Activated CD8-positive, alpha-beta memory T cell treated with anti-CD3 and anti-CD28 coated beads, Interleukin-2, amount 50 U/mL, for 24 hours (primary cell): Measurements from ENCODE around the gene ZNF511.

Experiments used
- DNase-seq: peaks from one replicate; pipeline ENCODE4 v3.0.0-alpha.2; 2020; ENCODE audit errors: extremely low read depth

ZNF511 gene

GRCh38 chr10:133292919-133293809 is 15.6 kb upstream of the ZNF511 start:
- no peak for DNase-seq

DNA sequence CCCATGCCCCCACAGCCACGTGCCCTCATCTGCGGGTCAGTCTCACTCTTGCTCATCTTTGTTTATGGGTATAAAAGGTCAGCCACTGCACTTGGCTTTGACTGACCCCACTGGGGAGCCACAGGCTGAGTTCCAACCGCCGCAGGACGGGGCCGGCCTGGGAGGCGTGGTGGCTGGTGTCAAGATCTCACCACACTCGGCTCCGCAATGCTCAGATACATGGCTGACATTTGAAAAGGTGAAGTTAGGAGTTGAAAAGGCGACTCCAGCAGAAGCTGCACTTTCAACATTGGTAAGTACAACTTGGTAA is 14.9 kb upstream of the ZNF511 start:
- no peak for DNase-seq

- DNase-seq = no peak
Measured at GRCh38 chr10:133294189-133294588, 14.5 kb upstream of the ZNF511 start.

DNA sequence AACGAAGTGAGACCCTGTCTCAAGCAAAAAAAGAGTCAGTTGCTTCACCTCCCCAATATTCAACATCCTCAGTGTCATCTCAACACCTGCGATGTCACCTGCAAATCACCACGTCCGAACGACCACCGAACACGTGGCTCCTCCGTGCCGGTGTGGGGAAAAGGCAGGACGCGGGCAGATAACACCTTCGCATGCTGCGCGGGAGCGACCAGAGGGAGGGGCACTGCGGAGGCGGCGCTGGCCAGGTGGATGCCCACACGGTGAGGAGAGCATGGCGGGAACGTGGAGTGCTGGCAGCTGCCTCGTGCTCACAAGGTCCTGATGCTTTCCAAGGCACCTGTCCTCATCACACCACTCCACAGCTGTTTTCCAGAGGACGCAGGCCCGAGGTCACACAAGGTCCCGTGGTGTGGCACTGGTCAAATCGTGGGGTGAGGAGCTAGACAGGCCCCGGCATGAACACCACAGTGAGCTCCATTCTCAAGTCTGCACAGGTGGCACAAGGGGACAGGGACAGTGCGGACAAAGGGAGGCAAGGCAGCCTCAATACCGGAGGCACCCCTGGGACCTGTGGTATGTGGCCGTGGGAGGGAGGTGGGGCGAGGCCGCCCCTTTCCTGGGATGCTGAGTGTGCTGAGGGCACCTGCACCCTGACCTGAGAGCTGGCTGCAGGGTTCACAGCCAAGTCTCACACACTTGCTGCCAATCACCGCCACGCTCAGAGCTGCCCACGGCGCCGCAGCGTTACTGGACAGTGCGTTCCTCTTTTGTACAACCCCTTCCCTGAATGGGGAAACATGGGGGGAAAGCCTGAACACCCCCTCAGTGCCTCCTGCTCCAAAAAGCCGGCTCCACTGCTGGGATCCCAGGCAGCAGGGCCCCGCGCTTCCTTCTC is 13.0 kb upstream of the ZNF511 start:
- no peak for DNase-seq

DNA sequence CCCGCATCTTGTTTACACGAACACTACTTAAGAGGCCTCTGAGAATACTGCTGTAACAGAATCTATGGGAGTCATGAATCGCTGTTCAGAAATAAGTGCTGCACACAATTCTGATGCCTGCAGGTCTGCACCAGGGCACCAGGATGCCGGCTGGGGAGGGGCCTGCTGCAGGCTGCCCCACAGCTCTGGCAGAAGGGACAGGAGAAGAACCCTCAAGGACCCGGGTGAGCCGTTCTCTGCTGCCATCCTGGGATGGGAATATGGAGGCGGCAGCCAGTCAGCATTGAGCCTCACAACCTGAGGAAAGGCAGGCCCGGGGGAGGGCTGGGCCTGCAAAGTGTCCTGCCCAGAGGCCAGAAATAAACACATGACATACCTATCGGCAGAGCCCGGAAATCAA is 11.2 kb upstream of the ZNF511 start:
- DNase-seq = no peak

GRCh38 chr10:133298466-133298865 is 10.2 kb upstream of the ZNF511 start:
- DNase-seq = no peak

DNA sequence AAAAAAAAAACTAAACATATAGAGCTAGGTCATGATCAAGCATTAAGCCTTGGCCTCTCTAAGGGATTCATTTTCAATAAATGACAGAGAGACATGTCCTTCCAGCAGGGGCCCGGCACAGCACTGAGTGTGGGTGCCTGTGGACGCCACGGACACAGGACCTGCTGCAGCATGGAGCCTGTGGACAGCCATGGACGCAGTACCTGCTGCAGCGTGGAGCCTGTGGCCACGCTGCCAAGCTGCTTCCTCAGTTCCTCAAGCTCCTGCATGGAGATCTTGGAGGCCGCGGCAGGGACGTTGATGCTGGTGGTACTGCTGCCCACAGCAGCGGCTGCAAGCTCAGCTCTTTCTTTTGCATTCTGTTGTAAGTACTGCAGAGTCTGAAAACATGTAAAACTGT is 9.5 kb upstream of the ZNF511 start:
- DNase-seq = no peak

GRCh38 chr10:133299738-133300137 is 9.0 kb upstream of the ZNF511 start:
- DNase-seq = no peak

- DNase-seq = no peak
Measured at GRCh38 chr10:133302230-133302629, 6.5 kb upstream of the ZNF511 start.

- no peak for DNase-seq
Measured at GRCh38 chr10:133303206-133303605, 5.5 kb upstream of the ZNF511 start.

DNA sequence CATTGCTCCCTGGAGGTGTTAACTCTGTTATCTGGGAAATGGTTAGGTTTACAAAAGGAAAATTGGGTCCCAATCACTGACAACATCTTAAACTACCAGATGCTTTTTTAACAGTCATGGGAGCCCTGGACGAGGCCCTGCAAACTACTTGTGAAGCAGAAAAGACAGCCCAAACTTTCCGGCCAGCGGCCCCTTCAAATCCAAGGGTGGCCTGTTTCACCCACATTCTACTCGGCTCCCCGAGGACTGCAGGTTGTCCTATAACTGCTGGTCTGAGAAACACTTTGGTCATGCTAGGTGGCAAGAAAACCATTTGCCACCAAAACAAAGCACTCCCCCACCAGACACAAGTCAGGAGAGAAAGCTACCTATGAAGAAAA is 2.6 kb upstream of the ZNF511 start:
- DNase-seq = no peak

DNA sequence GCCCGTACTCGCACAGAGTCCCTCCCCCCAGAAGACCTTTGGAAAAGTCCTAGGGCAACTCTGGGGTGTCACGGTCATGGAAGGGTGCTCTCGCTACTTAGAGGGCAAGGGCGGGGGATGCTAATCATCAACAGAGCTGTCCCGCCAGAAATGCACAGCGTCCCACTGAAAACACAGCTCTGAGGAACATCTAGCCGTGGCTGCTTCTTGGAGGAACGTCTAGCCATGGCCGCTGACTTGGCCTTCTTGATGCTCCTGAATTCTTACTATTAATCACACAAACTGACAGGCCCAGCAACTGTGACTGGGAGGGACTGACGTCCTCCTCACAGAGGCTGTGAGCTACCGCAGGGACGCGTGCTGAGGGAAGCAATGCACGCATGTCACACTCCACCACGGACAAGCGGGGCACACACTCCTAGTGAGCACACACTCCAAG is 1.8 kb upstream of the ZNF511 start:
- no peak for DNase-seq

DNA sequence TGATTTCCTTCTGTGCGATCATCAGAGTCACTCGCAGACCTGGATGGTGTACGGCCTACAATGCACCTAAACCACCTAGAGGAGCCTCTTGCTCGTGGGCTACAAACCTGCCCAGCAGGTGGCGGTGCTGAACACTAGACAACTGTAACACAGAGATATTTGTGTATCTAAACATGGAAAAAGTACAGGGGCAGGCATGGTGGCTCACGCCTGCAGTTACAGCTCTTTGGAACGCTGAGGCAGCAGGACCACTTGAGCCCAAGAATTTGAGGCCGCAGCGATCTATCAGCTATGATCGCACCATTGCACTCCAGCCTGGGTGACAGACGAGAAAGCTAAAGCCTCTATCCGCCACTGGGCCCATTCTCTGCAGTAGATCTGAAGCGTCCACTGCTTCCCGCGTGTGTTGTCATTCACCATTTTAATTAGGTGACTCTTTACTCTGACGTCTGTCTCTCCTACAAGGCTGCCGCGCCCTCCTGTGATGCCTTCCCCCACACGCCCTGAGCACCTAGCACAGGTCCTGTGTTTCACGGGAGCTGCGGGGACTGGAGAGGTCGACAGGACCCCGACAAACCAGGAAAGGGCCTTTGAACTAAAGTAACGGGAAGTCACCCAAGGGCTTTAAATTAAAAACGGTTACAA is 816 bp upstream of the ZNF511 start:
- peak; percentile 62 for DNase-seq

- peak; percentile 75 for DNase-seq
Measured at GRCh38 chr10:133309100-133309719, 496 bp downstream of the ZNF511 start.

GRCh38 chr10:133309720-133310398 is 1.1 kb downstream of the ZNF511 start:
- DNase-seq = no peak

GRCh38 chr10:133310399-133310755 is 1.7 kb downstream of the ZNF511 start:
- no peak for DNase-seq

DNA sequence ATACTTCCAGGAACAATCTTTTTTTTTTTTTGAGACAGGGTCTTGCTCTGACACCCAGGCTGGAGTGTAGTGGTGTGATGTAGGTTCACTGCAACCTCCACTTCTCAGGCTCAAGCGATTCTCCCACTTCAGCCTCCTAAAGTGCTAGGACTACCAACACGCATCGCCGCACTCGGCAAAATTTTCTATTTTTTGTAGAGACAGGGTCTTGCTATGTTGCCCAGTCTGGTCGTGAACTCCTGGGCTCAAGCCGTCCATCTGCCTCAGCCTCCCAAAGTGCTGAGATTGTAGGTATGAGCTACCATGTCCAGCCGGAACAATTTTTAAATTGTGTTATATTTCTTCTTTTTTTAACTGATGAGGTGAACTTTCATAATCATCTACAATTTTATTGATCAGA is 2.1 kb downstream of the ZNF511 start:
- no peak for DNase-seq

GRCh38 chr10:133311570-133311969 is 2.9 kb downstream of the ZNF511 start:
- DNase-seq = no peak

DNA sequence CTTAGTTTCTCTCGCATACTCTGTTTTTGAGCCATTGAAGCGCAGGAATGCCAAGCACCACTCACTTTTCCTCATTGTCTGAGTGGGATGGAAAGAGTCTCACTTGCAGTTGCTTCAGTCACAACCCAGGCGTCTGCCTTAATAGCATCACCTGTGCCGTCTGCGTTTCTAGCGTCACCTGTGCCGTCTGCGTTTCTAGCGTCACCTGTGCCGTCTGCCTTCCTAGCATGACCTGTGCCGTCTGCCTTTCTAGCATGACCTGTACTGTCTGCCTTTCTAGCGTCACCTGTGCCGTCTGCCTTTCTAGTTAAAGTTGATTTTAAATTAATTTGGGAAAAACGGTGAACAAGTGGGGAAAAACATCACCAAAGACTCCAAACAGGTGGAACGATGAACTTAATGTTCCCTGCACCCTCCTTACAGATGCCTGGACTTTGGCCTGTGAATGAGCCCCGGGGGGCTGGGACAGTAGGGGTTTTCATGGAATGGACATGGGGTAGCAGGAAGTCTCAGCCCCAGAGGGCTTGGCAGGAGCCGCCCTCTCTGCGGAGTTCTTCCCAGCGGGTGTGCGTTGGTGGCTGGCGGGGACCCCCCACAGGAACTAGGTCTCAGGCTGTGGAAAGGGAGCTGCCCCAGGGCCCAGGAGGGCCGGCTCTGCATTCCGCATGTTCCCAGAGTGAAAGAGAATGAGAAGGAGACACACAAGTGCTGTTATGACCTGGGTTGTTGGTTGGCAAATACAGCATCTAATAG is 3.5 kb downstream of the ZNF511 start:
- DNase-seq = no peak

DNA sequence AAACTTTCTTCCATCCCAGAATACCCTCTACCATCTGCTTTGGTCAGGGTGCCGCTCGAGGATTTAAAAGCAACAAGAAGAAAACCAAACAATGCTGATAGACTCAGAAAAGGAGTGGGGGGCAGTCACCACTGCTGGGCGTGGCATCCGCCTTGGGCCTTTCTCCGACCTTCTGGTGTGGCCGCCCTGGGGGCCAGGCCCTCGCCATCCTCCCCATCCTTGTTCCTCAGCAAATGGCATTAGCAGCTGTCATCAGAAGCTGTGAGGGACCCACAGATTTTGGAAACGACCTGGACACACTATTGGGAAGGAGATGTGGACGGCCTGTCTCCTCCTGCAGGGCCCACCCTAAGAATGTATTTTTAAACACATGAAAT is 4.0 kb downstream of the ZNF511 start:
- DNase-seq = no peak

GRCh38 chr10:133313192-133313591 is 4.5 kb downstream of the ZNF511 start:
- no peak for DNase-seq
